Measurements from ENCODE around the gene AOPEP. TPM values are rescaled to one million over a fixed set of nuclear protein-coding genes. Genes with fewer than 3 reads are reported as not detected.
A peak's percentile ranks its signal among the peaks of the same experiment; 100 is the strongest.

The AOPEP gene
- total and polyA plus RNA-seq, 2 of the 13 experiments (the other 11 are each of a cell fraction or from before 2014, with no cell fraction given) = 22.2 to 41.6 TPM

GRCh38 chr9:94928691-94929368, 202.3 kb downstream of the AOPEP start (continued):
- TF ChIP-seq NFKB2 (CRISPR knock-in tag; IDR thresholded peaks at IDR 0.05; ENCODE audit: borderline replicate concordance) (no peak), TBX3 (IDR thresholded peaks at IDR 0.05; ENCODE audit: borderline replicate concordance) (no peak), FOXP4 (CRISPR knock-in tag; IDR thresholded peaks at IDR 0.05) (peak; percentile 38; the same call in 1 of the 2 replicates), ZNF776 (CRISPR knock-in tag; IDR thresholded peaks at IDR 0.05) (no peak), ZNF44 (CRISPR knock-in tag; IDR thresholded peaks at IDR 0.05) (no peak), XBP1 (CRISPR knock-in tag; IDR thresholded peaks at IDR 0.05) (no peak), BCL3 (CRISPR knock-in tag; IDR thresholded peaks at IDR 0.05) (no peak), POLR2AphosphoS2 (IDR thresholded peaks at IDR 0.05; ENCODE audit: low read depth, low read length) (no peak), RXRA (CRISPR knock-in tag; IDR thresholded peaks at IDR 0.05) (no peak; the same call in 1 of the 2 replicates), RARA (CRISPR knock-in tag; IDR thresholded peaks at IDR 0.05) (peak; percentile 54), SNAPC2 (CRISPR knock-in tag; IDR thresholded peaks at IDR 0.05) (no peak), ZNF574 (CRISPR knock-in tag; IDR thresholded peaks at IDR 0.05) (no peak), ZNF460 (CRISPR knock-in tag; IDR thresholded peaks at IDR 0.05; ENCODE audit: borderline replicate concordance) (no peak), ERF (CRISPR knock-in tag; IDR thresholded peaks at IDR 0.05) (no peak), ZNF362 (CRISPR knock-in tag; IDR thresholded peaks at IDR 0.05; ENCODE audit: borderline replicate concordance) (peak; percentile 75; the same call in 1 of the 2 replicates), ZFP82 (CRISPR knock-in tag; IDR thresholded peaks at IDR 0.05; ENCODE audit: borderline replicate concordance) (no peak), MYPOP (CRISPR knock-in tag; IDR thresholded peaks at IDR 0.05) (no peak), PITX1 (CRISPR knock-in tag; IDR thresholded peaks at IDR 0.05) (peak; percentile 40; the same call in 1 of the 2 replicates), ZNF713 (CRISPR knock-in tag; IDR thresholded peaks at IDR 0.05) (no peak), PAX8 (CRISPR knock-in tag; IDR thresholded peaks at IDR 0.05; ENCODE audit: borderline replicate concordance) (no peak), KAT2B (IDR thresholded peaks at IDR 0.05; ENCODE audit: borderline replicate concordance, low read depth, low read length) (peak; percentile 88), ZBTB20 (CRISPR knock-in tag; IDR thresholded peaks at IDR 0.05; ENCODE audit: borderline replicate concordance, low read depth) (peak; percentile 78; the same call in 1 of the 2 replicates)
